ENCODE data around the gene PLD5.

The PLD5 gene

GRCh38 chr1:242197907-242198820 lies 326.3 kb downstream of the PLD5 start:
- Histone ChIP-seq H3K27me3 (ENCODE audit: insufficient read depth, low read length) (no peaks in the 10 kb centered on the region), H3K4me2 (ENCODE audit: low read length) (no peak overlapping the region), H4K20me1 (ENCODE audit: insufficient read depth, low read length) (no peaks in the 10 kb centered on the region), H3K4me1 (ENCODE audit: insufficient read depth, low read length, severe bottlenecking) (no peaks in the 10 kb centered on the region), H3K4me3 (ENCODE audit: low read depth, low read length, poor library complexity, severe bottlenecking) (no peak overlapping the region), H2AFZ (ENCODE audit: low read length) (no peak overlapping the region), H3K27ac (ENCODE audit: low read depth, low read length, poor library complexity, severe bottlenecking) (no peak overlapping the region), H3F3A (ENCODE audit: insufficient read depth, low read length) (no peaks in the 10 kb centered on the region), H3K9me2 (ENCODE audit: low read depth, low read length) (no peaks in the 10 kb centered on the region), H3K79me2 (ENCODE audit: insufficient read depth, low read length) (no peaks in the 10 kb centered on the region), H3K9ac (ENCODE audit: low read length) (no peak overlapping the region), H3K9me3 (ENCODE audit: low read length) (no peaks in the 10 kb centered on the region), H3K36me3 (ENCODE audit: insufficient read depth, low read length) (no peaks in the 10 kb centered on the region)
- TF ChIP-seq EZH2 (IDR thresholded peaks at IDR 0.05; ENCODE audit: borderline replicate concordance, low read length) (no peak), CTCF (IDR thresholded peaks at IDR 0.05; ENCODE audit: low read length) (no peak)

- no peak overlapping the region for H3K27ac ChIP-seq (ENCODE audit: low read depth, low read length, poor library complexity, severe bottlenecking)
- no peaks in the 10 kb centered on the region for H3K9me3 ChIP-seq (ENCODE audit: low read length)
- no peaks in the 10 kb centered on the region for H3K4me1 ChIP-seq (ENCODE audit: insufficient read depth, low read length, severe bottlenecking)
- no peaks in the 10 kb centered on the region for H4K20me1 ChIP-seq (ENCODE audit: insufficient read depth, low read length)
- H3K9ac ChIP-seq (ENCODE audit: low read length): no peak overlapping the region
- H3K27me3 ChIP-seq (ENCODE audit: insufficient read depth, low read length): no peaks in the 10 kb centered on the region
- no peak overlapping the region for H3K4me2 ChIP-seq (ENCODE audit: low read length)
- H3K9me2 ChIP-seq (ENCODE audit: low read depth, low read length): no peaks in the 10 kb centered on the region
- TF ChIP-seq CTCF (IDR thresholded peaks at IDR 0.05; ENCODE audit: low read length): no peak
- no peak for TF ChIP-seq EZH2 (IDR thresholded peaks at IDR 0.05; ENCODE audit: borderline replicate concordance, low read length)
- no peaks in the 10 kb centered on the region for H3K36me3 ChIP-seq (ENCODE audit: insufficient read depth, low read length)
- no peaks in the 10 kb centered on the region for H3K79me2 ChIP-seq (ENCODE audit: insufficient read depth, low read length)
- no peak overlapping the region for H3K4me3 ChIP-seq (ENCODE audit: low read depth, low read length, poor library complexity, severe bottlenecking)
- no peaks in the 10 kb centered on the region for H3F3A ChIP-seq (ENCODE audit: insufficient read depth, low read length)
- no peak overlapping the region for H2AFZ ChIP-seq (ENCODE audit: low read length)
These were observed 327.6 kb downstream of the PLD5 start for GRCh38 chr1:242196914-242197313.

GRCh38 chr1:242196101-242196500 lies 328.4 kb downstream of the PLD5 start:
- no peak overlapping the region for H3K9ac ChIP-seq (ENCODE audit: low read length)
- H3K27ac ChIP-seq (ENCODE audit: low read depth, low read length, poor library complexity, severe bottlenecking): no peak overlapping the region
- no peaks in the 10 kb centered on the region for H3K36me3 ChIP-seq (ENCODE audit: insufficient read depth, low read length)
- no peaks in the 10 kb centered on the region for H3F3A ChIP-seq (ENCODE audit: insufficient read depth, low read length)
- no peak overlapping the region for H3K4me3 ChIP-seq (ENCODE audit: low read depth, low read length, poor library complexity, severe bottlenecking)
- no peak overlapping the region for H3K4me2 ChIP-seq (ENCODE audit: low read length)
- no peaks in the 10 kb centered on the region for H4K20me1 ChIP-seq (ENCODE audit: insufficient read depth, low read length)
- no peaks in the 10 kb centered on the region for H3K79me2 ChIP-seq (ENCODE audit: insufficient read depth, low read length)
- H3K9me3 ChIP-seq (ENCODE audit: low read length): no peaks in the 10 kb centered on the region
- no peaks in the 10 kb centered on the region for H3K27me3 ChIP-seq (ENCODE audit: insufficient read depth, low read length)
- no peaks in the 10 kb centered on the region for H3K4me1 ChIP-seq (ENCODE audit: insufficient read depth, low read length, severe bottlenecking)
- TF ChIP-seq EZH2 (IDR thresholded peaks at IDR 0.05; ENCODE audit: borderline replicate concordance, low read length): no peak
- no peak for TF ChIP-seq CTCF (IDR thresholded peaks at IDR 0.05; ENCODE audit: low read length)
- no peaks in the 10 kb centered on the region for H3K9me2 ChIP-seq (ENCODE audit: low read depth, low read length)
- H2AFZ ChIP-seq (ENCODE audit: low read length): no peak overlapping the region

Measured in OCI-LY1 (cell line).